ENCODE measurements around the gene NFE2L3. TPM values are rescaled to one million over a fixed set of nuclear protein-coding genes. Genes with fewer than 3 reads are reported as not detected.

Gene NFE2L3
- total RNA-seq, 1 experiment from 2014 or later, result 39.2 TPM

DNA sequence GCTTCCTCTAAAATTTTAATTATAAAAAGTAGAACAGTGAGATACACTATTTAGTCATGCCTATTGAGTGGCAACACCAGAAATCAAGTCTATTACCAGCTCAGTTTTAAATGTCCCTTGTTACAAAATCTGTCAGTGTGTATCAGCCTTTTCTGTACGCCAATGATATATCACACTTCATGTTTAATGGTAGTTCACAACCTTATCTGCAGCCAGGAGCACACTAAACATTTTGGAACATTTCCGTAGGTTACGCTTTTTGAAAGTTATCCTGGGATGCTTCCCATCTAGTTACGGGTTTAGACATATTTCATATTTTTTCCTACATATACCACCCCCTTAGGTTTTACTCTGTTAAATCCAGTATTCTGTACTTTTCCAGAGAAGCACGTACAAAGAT lies 43.2 kb downstream of the NFE2L3 start:
- H3K27ac Mint-ChIP-seq (ENCODE audit: unreplicated experiment), result no peak overlapping the region
- CTCF ChIA-PET, result no interaction called here

DNA sequence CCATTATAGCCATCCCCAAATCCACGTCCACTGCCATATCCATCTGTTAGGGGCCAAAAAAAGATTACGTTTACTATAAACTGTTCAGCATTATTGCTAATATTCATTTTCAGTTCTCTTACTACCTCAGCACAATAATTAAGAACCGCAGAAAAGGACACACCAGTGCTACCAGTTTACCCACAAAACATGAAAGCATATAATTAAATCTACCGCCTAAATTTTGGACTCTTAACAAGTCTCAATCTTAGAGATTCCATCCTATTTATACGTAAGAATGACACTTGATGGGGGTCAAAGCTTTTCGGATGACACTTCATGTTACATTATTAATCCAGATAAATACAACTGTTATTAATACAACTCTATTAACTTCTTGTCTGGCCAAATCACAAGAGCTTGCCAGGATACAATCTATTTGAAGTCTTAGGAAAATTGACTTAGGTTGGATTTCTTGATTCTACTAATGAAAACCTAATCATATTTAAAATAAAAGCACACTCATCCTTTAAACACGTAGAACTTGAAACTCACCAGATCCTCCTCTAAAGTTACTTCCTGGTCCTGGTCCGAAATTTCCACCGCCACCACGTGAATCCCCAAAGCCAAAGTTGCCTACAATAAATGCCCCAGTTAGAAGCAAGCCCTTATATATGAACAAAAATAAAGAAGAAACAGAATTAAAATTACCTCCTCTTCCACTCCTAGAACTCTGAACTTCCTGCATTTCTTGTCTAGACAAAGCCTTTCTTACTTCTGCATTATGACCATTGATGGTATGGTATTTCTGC lies 44.1 kb downstream of the NFE2L3 start:
- ChIA-PET POLR2A (no interaction called here), CTCF (no interaction called here)
- TF ChIP-seq, protein P1, sequence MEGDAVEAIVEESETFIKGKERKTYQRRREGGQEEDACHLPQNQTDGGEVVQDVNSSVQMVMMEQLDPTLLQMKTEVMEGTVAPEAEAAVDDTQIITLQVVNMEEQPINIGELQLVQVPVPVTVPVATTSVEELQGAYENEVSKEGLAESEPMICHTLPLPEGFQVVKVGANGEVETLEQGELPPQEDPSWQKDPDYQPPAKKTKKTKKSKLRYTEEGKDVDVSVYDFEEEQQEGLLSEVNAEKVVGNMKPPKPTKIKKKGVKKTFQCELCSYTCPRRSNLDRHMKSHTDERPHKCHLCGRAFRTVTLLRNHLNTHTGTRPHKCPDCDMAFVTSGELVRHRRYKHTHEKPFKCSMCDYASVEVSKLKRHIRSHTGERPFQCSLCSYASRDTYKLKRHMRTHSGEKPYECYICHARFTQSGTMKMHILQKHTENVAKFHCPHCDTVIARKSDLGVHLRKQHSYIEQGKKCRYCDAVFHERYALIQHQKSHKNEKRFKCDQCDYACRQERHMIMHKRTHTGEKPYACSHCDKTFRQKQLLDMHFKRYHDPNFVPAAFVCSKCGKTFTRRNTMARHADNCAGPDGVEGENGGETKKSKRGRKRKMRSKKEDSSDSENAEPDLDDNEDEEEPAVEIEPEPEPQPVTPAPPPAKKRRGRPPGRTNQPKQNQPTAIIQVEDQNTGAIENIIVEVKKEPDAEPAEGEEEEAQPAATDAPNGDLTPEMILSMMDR (IDR thresholded peaks at IDR 0.05; ENCODE audit: insufficient read depth in 1 of 2, low read depth in 1 of 2, low read length in 1 of 2, severe bottlenecking in 1 of 2, unreplicated experiment in 1 of 2), result no peak
- H3K27ac Mint-ChIP-seq (ENCODE audit: unreplicated experiment), result no peak overlapping the region
- intact Hi-C loops (cut with micrococcal nuclease; ENCODE audit: unreplicated experiment), result no loop called here
- no peaks in the 10 kb centered on the region for H3K9me3 ChIP-seq
- no peak for DNase-seq
- no TSS peak for BruUV-seq (replicated peaks)
- H3K9me3 Mint-ChIP-seq (ENCODE audit: unreplicated experiment), result no peaks in the 10 kb centered on the region
- peak overlapping the region; percentile 66 for H3K4me3 Mint-ChIP-seq (ENCODE audit: unreplicated experiment)
- H3K4me1 Mint-ChIP-seq (ENCODE audit: low read depth, unreplicated experiment), result peaks cover 39% of the 10 kb centered on the region
- H3K36me3 ChIP-seq (ENCODE audit: control insufficient read depth, insufficient read depth, low read length), result peaks cover 3% of the 10 kb centered on the region
- peaks cover 25% of the 10 kb centered on the region for H3K4me1 ChIP-seq
- no peaks in the 10 kb centered on the region for H3K27me3 ChIP-seq (replicated peaks; ENCODE audit: control insufficient read depth, insufficient read depth, low read length)
- no peaks in the 10 kb centered on the region for H3K27me3 Mint-ChIP-seq (ENCODE audit: insufficient read depth, unreplicated experiment)
- H3K36me3 Mint-ChIP-seq (ENCODE audit: insufficient read depth, unreplicated experiment), result peaks cover 100% of the 10 kb centered on the region
- no peak overlapping the region for H3K4me3 ChIP-seq (ENCODE audit: low read depth, low read length)

More for the DNA sequence above, 43.2 kb downstream of the NFE2L3 start:
- Histone ChIP-seq H3K9me3 (no peaks in the 10 kb centered on the region), H3K4me1 (peaks cover 25% of the 10 kb centered on the region), H3K27me3 (replicated peaks; ENCODE audit: control insufficient read depth, insufficient read depth, low read length) (no peaks in the 10 kb centered on the region), H3K4me3 (ENCODE audit: low read depth, low read length) (no peak overlapping the region), H3K36me3 (ENCODE audit: control insufficient read depth, insufficient read depth, low read length) (peaks cover 3% of the 10 kb centered on the region)
- peaks cover 39% of the 10 kb centered on the region for H3K4me1 Mint-ChIP-seq (ENCODE audit: low read depth, unreplicated experiment)
- no peaks in the 10 kb centered on the region for H3K27me3 Mint-ChIP-seq (ENCODE audit: insufficient read depth, unreplicated experiment)
- H3K9me3 Mint-ChIP-seq (ENCODE audit: unreplicated experiment), result no peaks in the 10 kb centered on the region
- POLR2A ChIA-PET, result interaction anchor here (0.5 to 1.0 kb wide), 4 partner anchors 22 to 339 kb away, joined by 3 to 13 read pairs (median 4); partner anchors contain the start of gene NFE2L3
- TF ChIP-seq, protein P1 (IDR thresholded peaks at IDR 0.05; ENCODE audit: insufficient read depth in 1 of 2, low read depth in 1 of 2, low read length in 1 of 2, severe bottlenecking in 1 of 2, unreplicated experiment in 1 of 2), result no peak
- DNase-seq, result no peak
- intact Hi-C loops (cut with micrococcal nuclease; ENCODE audit: unreplicated experiment), result no loop called here
- H3K36me3 Mint-ChIP-seq (ENCODE audit: insufficient read depth, unreplicated experiment), result peaks cover 100% of the 10 kb centered on the region
- peak overlapping the region; percentile 66 for H3K4me3 Mint-ChIP-seq (ENCODE audit: unreplicated experiment)
- no TSS peak for BruUV-seq (replicated peaks)

GRCh38 chr7:26197153-26198115 lies 45.4 kb downstream of the NFE2L3 start:
- Histone ChIP-seq H3K27me3 (replicated peaks; ENCODE audit: control insufficient read depth, insufficient read depth, low read length) (no peaks in the 10 kb centered on the region), H3K4me1 (peaks cover 25% of the 10 kb centered on the region), H3K36me3 (ENCODE audit: control insufficient read depth, insufficient read depth, low read length) (peaks cover 3% of the 10 kb centered on the region), H3K9me3 (no peaks in the 10 kb centered on the region), H3K4me3 (ENCODE audit: low read depth, low read length) (peak overlapping the region; percentile 85; the same call in 1 of the 2 replicates)
- DNase-seq, result no peak
- intact Hi-C loops (cut with micrococcal nuclease; ENCODE audit: unreplicated experiment), result no loop called here
- CTCF ChIA-PET, result interaction anchor here (0.7 to 1.3 kb wide), 2 partner anchors 46 to 319 kb away, joined by 3 to 4 read pairs; partner anchors contain the start of gene NFE2L3
- TF ChIP-seq, protein P1 (IDR thresholded peaks at IDR 0.05; ENCODE audit: insufficient read depth in 1 of 2, low read depth in 1 of 2, low read length in 1 of 2, severe bottlenecking in 1 of 2, unreplicated experiment in 1 of 2), result no peak
- peaks cover 94% of the 10 kb centered on the region for H3K36me3 Mint-ChIP-seq (ENCODE audit: insufficient read depth, unreplicated experiment)
- BruUV-seq (replicated peaks), result no TSS peak
- no peaks in the 10 kb centered on the region for H3K9me3 Mint-ChIP-seq (ENCODE audit: unreplicated experiment)
- POLR2A ChIA-PET, result no interaction called here
- H3K4me3 Mint-ChIP-seq (ENCODE audit: unreplicated experiment), result peak overlapping the region; percentile 99
- H3K27me3 Mint-ChIP-seq (ENCODE audit: insufficient read depth, unreplicated experiment), result no peaks in the 10 kb centered on the region
- H3K4me1 Mint-ChIP-seq (ENCODE audit: low read depth, unreplicated experiment), result peaks cover 31% of the 10 kb centered on the region
- peak overlapping the region; percentile 56 for H3K27ac Mint-ChIP-seq (ENCODE audit: unreplicated experiment)
